RCC 7860 (cell line): Measurements from ENCODE around the gene RNASEH2A.

ENCODE experiments used
- DNase-seq: peaks from one replicate; pipeline ENCODE4 v3.0.0-alpha.2; 2015; ENCODE audit warnings: low spot score
- FAIRE-seq: peaks from 2 replicates; lab custom pipeline; 2012; peaks lifted over from hg19 to GRCh38; lab: Jason Lieb, UNC

Gene RNASEH2A

GRCh38 chr19:12847159-12848139, 41.1 kb downstream of the RNASEH2A start:
- FAIRE-seq, result no peak

GRCh38 chr19:12856653-12857052, 50.3 kb downstream of the RNASEH2A start:
- no peak for FAIRE-seq

More at GRCh38 chr19:12847159-12848139, 41.1 kb downstream of the RNASEH2A start:
- DNase-seq, result peak; percentile 73

GRCh38 chr19:12858041-12858928, 51.9 kb downstream of the RNASEH2A start:
- no peak for FAIRE-seq
- DNase-seq, result no peak

More at GRCh38 chr19:12856653-12857052, 50.3 kb downstream of the RNASEH2A start:
- DNase-seq, result no peak

GRCh38 chr19:12859546-12859945, 53.2 kb downstream of the RNASEH2A start:
- no peak for DNase-seq
- no peak for FAIRE-seq
